GM21576 (cell line): ENCODE results near the gene CDKN2A.
A peak's percentile ranks its signal among the peaks of the same experiment; 100 is the strongest.
"Not testable (repeated sequence)": the region's sequence is repeated elsewhere in the genome, so short reads cannot be mapped to it uniquely, and the experiment has no call there.

ENCODE experiments used
- ATAC-seq: cut with Tn5 transposase; IDR thresholded peaks from one replicate; pipeline ENCODE4 v1.9.1; 2021; ENCODE audit warnings: mild to moderate bottlenecking, moderate library complexity; ENCODE audit not compliant: unreplicated experiment

Gene CDKN2A

DNA sequence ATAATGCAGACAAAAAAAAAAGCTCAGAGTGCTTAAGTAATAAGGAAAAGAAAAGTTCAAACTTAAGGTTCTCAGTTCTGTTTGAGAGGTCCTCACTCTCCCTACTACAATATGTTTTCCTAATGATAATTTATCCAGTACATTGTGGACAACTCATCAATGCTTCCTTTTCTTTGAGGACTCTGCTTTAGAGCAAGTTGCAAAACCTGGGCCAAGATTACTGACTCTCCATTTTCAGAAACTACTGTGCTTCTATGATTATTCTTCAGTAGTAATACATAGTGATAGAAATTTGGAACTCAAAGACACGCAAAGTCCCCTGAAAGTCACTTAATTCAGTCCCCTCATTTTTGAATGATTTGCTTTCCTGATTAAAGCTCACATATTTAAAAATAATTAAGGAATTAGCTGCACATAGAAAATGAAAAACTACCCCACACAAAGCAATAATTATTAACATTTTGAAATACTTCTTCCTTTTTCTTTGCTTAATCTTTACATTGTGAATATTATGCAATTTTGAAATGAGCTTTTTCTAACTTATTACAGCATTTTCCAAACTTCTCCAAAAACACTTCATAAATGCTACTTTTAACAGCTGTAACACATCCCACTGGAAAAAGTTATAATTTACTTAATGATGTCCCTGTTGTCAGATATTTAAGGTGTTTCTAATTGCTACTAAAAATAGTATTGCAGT is 11.2 kb downstream of the CDKN2A start:
- no peak for ATAC-seq

DNA sequence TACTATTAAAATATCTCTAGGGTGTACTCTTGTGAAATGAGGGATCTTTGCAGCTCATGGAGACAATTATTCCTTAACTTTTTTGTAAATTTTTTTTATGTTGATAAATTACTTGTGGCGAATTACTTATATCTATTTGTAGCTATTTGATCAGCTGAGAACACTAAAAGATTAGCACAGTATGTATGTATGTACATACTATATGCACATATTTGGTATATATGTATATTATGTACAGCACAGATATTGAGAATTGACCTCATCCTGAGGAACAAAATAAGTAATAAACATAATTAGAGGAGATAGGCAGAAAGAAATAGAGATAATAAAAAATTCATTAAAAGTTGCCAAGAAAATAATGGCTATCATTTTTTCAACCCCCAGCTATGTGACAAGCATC is 11.8 kb downstream of the CDKN2A start:
- ATAC-seq, result no peak

DNA sequence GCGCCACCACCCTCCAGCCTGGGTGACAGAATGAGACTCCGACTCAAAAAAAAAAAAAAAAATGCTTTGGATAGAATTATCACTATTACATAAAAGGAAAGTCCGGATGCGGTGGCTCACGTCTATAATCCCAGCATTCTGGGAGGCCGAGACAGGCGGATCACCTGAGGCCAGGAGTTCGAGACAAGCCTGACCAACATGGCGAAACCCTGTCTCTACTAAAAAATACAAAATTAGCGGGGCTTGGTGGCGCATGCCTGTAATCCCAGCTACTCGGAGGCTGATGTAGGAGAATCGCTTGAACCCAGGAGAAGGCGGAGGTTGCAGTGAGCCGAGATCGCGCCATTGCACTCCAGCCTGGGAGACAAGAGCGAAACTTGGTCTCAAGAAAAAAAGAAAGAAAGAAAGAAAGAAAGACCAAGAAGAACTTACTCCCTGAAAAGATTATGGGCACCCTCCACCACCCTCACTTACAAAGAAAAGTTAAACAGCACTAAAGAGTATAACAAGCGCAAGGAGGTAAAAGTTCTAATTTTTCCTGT is 17.8 kb downstream of the CDKN2A start:
- no peak for ATAC-seq

DNA sequence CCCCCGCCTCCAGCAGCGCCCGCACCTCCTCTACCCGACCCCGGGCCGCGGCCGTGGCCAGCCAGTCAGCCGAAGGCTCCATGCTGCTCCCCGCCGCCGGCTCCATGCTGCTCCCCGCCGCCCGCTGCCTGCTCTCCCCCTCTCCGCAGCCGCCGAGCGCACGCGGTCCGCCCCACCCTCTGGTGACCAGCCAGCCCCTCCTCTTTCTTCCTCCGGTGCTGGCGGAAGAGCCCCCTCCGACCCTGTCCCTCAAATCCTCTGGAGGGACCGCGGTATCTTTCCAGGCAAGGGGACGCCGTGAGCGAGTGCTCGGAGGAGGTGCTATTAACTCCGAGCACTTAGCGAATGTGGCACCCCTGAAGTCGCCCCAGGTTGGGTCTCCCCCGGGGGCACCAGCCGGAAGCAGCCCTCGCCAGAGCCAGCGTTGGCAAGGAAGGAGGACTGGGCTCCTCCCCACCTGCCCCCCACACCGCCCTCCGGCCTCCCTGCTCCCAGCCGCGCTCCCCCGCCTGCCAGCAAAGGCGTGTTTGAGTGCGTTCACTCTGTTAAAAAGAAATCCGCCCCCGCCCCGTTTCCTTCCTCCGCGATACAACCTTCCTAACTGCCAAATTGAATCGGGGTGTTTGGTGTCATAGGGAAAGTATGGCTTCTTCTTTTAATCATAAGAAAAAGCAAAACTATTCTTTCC is 19.3 kb downstream of the CDKN2A start:
- ATAC-seq, result peak; percentile 61

DNA sequence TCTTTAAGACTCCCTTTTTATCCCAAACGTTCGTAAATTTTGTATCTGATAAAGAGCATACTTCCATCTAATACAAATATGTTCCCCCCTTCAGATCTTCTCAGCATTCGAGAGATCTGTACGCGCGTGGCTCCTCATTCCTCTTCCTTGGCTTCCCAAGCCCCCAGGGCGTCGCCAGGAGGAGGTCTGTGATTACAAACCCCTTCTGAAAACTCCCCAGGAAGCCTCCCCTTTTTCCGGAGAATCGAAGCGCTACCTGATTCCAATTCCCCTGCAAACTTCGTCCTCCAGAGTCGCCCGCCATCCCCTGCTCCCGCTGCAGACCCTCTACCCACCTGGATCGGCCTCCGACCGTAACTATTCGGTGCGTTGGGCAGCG is 19.9 kb downstream of the CDKN2A start:
- no peak for ATAC-seq

DNA sequence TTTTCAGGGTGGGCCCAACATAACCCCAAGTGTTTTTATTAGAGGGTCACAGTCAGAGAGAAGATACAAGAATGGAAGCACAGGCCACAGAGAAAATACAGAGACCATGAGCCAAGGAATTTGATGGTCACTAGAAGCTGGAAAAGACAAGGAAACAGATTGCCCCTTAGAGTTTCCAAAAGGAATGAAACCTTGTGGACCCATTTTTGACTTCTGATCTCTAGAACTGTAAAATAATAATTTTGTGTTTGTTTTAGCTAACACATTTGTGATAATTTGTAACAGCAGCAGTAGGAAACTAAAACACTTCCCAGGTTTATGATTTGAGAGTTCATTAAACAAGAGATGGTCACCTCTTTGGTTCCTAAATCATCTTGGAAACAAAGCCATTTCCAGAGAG is 21.8 kb downstream of the CDKN2A start:
- ATAC-seq, result no peak

DNA sequence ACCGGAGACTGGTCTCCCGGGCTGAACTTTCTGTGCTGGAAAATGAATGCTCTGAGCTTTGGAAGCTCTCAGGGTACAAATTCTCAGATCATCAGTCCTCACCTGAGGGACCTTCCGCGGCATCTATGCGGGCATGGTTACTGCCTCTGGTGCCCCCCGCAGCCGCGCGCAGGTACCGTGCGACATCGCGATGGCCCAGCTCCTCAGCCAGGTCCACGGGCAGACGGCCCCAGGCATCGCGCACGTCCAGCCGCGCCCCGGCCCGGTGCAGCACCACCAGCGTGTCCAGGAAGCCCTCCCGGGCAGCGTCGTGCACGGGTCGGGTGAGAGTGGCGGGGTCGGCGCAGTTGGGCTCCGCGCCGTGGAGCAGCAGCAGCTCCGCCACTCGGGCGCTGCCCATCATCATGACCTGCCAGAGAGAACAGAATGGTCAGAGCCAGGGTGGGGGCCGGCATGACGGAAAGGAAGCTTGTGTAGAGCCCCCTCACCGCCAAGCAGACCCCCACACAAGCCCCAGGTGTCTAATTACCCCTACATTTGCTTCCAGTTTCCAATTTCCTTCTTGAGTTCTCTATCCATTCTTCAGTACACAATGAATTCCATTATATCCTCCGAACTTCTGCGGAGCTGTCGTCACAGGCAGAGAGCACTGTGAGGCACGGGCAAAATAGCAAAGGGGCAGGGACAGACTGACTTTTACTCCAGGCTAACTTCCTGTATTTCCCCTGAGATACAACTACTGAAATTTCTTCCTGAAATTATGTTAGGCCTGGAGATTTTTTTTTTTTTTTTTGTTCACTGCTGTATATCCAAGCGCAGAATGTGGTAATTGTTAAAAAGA is 23.2 kb downstream of the CDKN2A start:
- no peak for ATAC-seq

DNA sequence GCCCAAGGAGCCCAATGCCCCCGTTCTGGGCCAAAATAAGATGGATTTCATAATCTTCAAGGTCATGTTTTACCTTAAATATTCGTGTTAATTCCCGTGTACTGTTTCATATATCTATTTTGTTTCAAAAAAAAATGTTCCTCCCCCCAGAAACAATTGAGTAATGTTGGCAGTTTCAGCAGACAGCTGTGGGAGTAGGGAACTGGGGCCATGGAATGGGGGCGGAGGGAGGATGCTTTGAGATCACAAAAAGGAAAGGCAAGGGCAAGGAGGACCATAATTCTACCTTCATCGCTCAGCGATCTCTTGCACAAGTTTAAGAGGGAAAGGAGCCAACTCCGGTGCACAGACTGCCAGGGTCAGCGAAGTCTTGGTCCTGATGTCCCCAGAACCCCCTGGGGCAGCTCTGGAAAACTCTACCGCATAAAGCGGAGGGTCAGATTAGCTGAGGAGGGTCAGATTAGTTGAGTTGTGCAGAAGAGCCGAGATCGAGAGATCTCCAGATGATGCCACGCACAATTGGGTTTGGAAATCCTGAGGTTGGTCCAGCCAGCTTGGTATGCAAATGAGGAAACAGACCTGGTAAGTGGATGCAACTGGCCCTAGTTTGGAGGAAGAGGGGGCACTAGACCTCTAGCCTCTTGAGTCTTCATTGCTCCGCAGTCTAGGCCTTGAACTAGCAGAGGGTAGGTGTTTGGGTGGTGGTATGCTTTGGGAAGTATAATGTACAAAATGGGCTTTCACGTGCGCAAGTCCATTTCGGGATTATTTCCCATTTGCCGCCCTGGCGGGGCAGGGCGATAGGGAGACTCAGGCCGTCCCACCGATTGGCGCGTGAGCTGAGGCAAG is 24.0 kb downstream of the CDKN2A start:
- ATAC-seq, result no peak

DNA sequence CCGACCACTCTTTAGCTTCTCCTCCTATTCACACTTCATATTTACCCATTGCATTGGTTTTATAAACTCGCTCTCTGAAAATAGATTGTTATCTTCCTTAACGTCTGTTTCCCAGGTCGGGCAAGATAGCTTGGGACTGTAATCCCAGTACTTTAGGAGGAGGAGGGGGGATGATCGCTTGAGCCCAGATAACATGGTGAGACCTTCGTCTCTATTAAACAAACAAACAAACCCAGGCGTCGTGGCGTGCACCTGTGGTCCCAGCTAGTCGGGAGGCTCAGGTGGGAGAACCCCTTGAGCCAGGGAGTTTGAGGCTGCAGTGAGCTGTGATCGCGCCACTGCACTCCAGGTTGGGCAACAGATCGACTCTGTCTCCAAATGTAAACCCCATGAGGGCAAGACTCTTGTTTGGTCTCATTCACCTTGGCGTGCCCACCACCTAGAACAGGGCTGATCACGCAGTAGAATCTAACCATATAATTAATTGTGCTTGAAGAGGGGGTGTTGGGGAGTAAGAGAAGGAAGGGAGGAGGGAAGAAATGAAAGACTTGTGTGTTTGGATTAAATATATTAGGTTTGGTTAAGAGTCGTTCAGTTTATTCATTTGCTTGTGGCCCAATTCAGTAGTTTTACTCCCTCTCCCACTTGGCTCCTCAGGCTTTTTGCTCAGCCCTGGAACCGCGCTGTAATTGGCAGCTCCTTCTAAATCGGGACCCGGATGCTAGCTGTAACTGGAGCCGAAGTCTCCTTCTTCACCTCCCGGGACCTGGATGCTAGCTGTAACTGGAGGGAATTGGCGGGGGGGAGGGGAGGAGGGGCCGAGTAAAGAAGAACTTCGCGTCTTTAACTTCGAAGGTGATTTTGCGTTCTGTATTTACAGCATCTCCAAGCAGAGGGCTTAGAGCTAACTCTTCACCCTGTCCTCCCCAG is 24.9 kb downstream of the CDKN2A start:
- ATAC-seq, result no peak

DNA sequence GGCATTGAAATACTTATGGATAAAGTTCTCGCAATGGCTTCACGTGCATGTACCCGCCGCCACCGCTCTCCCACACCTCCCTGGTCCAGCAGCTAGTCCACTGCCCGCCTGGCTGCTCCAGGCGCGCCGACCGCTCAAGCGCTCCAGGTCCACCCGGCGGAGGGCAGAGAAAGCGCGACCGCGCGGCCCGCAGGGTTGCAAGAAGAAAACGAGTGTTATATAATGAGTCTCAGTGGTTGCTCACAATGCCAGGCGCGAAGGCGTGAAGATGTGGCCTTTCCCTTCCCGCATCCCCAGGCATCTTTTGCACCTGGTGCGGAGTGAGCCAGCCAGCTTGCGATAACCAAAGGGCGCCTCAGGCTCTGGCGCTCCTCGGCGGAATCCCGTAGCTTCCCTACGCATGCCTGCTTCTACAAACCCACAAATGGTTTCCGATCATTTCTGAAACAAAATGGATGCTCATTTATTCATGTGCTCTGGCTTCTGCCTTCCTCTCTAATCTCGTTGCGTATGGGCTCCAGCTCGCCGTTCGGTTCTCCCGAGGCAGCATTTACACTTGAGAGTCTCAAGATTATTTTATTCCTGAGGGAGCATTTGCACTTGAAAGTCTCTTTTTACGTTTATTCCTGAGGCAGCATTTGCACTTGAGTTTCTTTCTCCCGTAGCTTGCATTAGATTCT is 25.7 kb downstream of the CDKN2A start:
- no peak for ATAC-seq

DNA sequence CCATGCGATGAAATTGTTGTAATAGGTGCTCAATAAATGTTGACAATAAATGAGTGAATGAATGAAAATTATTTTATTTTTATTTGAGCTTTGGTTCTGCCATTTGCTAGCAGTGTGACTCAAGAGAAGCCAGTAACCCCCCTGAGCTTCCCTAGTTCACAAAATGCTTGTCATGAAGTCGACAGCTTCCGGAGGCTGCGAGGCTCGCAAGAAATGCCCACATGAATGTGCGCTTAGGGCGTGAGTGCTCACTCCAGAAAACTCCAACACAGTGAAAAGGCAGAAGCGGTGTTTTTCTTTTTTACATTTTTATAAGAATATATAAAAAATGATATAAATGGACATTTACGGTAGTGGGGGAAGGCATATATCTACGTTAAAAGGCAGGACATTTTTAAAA is 26.5 kb downstream of the CDKN2A start:
- ATAC-seq, result no peak

DNA sequence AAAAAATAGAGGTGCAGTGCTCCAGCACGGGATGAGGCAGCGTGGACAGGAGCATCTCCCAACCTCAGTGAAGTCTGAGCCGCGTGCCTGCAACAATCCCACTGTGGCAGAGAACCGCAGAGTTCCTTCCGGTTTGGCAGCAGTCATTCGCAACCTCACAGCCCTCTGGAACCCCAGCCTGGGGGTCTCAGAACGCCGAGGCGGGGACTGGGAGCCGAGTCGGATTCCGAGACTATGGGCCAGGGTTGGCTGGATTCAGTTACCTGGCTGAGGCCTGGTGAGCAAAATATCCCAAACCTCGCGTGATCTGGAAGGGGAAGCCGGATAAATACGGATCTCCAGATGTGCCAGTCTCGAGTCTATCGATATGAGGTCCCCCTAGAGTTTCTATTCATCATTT is 27.0 kb downstream of the CDKN2A start:
- ATAC-seq, result no peak

DNA sequence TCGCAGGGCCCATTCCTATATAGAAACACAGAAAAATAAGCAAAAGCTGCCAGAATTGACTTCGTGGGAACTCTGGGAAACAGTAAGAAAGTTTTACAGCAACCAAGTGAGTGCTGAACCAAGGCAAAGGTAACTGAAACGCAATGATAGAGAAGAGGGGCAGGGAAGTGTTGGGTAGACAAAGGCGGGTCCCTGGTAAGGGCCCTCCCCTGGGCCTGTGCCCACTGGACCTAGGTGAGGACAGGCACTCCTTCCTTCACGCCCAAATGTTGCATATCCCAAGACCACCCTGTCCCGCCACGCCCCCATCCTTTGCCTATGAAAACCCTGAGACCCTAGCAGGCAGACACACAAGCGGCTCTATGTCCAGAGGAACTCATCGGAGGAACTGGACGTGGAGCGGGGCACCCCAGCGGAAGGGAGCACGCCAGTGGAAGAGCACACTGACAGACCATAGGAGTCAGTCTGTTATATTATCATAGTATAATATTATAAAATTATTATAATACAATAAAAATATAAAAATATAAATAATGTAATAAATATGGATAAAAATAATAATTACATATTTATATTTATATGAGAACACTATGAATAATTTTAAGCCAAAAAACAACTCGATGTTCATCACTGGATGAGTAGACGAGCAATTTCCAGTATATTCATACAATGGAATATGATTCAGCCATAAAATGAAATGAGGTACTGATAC is 27.9 kb downstream of the CDKN2A start:
- no peak for ATAC-seq

DNA sequence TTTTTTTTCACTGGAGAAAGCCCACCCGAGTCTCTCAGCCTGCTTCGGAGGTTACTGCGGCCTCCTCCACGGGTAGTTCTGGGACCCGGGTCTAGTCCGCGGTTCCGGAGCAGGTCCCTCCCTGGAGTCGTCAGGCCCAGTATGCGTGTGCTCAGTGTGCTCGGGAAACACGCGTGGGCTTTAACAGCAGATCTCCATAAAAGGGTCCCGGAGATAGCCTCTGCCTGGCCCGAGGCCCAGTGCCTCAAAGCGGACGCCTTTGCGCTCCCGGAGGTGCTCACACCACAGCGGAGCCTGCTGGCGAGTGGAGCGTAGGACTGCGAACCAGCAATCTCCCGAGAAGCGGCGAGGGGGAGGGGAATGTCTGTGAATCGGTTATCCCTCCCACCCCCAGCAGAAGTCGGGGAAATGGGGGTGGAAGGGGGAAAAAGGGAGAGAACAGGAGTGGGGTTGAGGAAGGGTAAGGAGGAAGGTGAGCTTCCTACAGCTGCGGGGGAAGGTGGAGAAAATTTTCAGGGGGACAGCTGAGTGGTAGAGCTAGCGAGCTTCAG is 28.7 kb downstream of the CDKN2A start:
- peak; percentile 88 for ATAC-seq

DNA sequence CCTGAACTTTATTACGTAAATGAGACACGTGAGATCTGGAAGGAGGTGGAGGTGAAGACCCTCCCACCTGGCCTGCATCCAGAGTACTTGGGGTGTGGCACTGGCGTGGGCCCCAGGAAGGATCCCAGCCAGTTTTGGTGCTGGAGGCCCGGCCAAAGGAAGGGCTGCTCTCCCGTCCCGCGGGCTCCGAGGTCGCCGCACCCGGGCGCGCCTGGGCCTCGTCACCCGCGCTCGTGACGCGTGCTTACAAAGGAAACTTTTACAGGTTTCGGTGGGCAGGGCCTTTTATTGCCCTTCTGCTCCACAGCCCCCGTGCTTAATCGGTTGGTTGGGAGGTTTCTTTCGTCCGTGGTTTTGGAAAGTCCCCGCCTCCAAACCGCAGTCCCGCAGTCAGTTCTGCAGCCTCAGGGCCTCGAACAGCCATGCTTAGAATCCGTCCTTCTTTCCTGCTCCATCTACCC is 29.2 kb downstream of the CDKN2A start:
- peak; percentile 46 for ATAC-seq

DNA sequence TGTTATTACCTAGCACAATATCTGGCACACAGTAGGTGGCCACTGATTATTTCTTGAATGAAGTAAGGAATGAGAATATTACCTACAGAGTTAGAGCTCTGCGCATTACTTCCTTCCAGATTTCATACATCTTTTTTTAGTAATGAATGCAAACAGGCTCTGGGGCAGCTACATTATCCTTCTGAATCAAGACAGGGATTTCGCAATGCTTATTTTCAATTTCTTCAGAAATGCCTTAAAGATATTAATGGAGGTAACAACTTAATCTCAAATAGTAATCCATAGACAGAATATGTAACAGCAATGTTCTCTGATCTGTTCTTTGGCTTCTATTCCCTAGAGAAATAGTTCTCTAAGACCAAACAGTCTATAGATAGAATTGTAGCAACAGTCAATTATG is 32.6 kb downstream of the CDKN2A start:
- no peak for ATAC-seq

DNA sequence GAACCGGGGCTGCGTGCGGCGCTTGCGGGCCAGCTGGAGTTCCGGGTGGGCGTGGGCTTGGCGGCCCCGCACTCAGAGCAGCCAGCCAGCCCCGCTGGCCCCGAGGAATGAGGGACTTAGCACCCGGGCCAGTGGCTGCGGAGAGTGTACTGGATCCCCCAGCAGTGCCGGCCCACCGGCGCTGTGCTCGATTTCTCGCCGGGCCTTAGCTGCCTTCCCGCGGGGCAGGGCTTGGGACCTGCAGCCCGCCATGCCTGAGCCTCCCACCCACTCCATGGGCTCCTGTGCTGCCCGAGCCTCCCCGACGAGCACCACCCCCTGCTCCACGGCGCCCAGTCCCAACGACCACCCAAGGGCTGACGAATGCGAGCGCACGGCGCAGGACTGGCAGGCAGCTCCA is 34.9 kb downstream of the CDKN2A start:
- not testable (repeated sequence) for ATAC-seq

DNA sequence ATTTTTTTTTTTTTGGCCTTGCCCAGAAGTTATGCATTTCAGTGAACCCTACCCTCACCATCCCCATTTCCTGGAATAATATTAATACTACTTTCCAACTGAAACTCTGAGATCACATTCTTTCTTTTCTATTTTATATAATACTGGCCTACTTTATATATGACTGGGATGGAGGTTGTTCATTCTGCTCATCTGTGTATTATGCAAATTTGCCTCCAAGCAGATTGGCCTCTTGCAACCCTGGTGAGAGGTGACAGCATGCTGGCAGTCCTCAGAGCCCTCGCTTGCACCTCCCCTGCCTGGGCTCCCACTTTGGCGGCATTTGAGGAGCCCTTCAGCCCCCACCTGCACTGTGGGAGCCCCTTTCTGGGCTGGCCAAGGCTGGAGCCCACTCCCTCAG is 35.4 kb downstream of the CDKN2A start:
- no peak for ATAC-seq
